ENCODE results near the gene ZBTB38. TPM values are rescaled to one million over a fixed set of nuclear protein-coding genes. Genes with fewer than 3 reads are reported as not detected.

ZBTB38 gene
- total RNA-seq, 2 donors from 2014 or later: 27.3 to 28.2 TPM

- 89 to 90% methylated on average over 2 to 3 of the region's 3 CpGs for WGBS, 2 experiments (ENCODE audit: insufficient coverage in 1 of 2, insufficient read length in 1 of 2)
- TF ChIP-seq CTCF (conservative IDR thresholded peaks at IDR 0.05): no peak
- Mint-ChIP-seq H3K27ac (peak overlapping the region; percentile 9), H3K4me3 (no peak overlapping the region), H3K4me1 (peaks cover 44% of the 10 kb centered on the region), H3K36me3 (ENCODE audit: low read depth) (peaks cover 12% of the 10 kb centered on the region), H3K9me3 (peaks cover 14% of the 10 kb centered on the region), H3K27me3 (ENCODE audit: insufficient read depth) (no peaks in the 10 kb centered on the region)
- Histone ChIP-seq H3K36me3 (ENCODE audit: control insufficient read depth, insufficient read depth, low read length) (no peaks in the 10 kb centered on the region), H3K27me3 (ENCODE audit: control insufficient read depth, insufficient read depth, low read length, poor library complexity, severe bottlenecking) (no peaks in the 10 kb centered on the region), H3K9ac (ENCODE audit: extremely low read depth, low read length, poor library complexity, severe bottlenecking) (no peak overlapping the region), H3K9me3 (ENCODE audit: control insufficient read depth, low read length) (peaks cover 35% of the 10 kb centered on the region), H3K4me1 (ENCODE audit: control insufficient read depth, insufficient read depth, low read length) (peaks cover 19% of the 10 kb centered on the region), H3K27ac (ENCODE audit: low read depth, low read length) (no peak overlapping the region), H3K4me3 (ENCODE audit: low read length) (no peak overlapping the region)
- no peak for DNase-seq
Measured at GRCh38 chr3:141394560-141394959, 26.3 kb downstream of the ZBTB38 start.

GRCh38 chr3:141395005-141395589 lies 26.8 kb downstream of the ZBTB38 start:
- no peaks in the 10 kb centered on the region for H3K27me3 ChIP-seq (ENCODE audit: control insufficient read depth, insufficient read depth, low read length, poor library complexity, severe bottlenecking)
- no peaks in the 10 kb centered on the region for H3K27me3 Mint-ChIP-seq (ENCODE audit: insufficient read depth)
- no peak for TF ChIP-seq CTCF (conservative IDR thresholded peaks at IDR 0.05)
- no peak overlapping the region for H3K4me3 Mint-ChIP-seq
- peaks cover 48% of the 10 kb centered on the region for H3K4me1 Mint-ChIP-seq
- H3K4me3 ChIP-seq (ENCODE audit: low read length): no peak overlapping the region
- peaks cover 35% of the 10 kb centered on the region for H3K9me3 ChIP-seq (ENCODE audit: control insufficient read depth, low read length)
- peaks cover 14% of the 10 kb centered on the region for H3K9me3 Mint-ChIP-seq
- H3K27ac ChIP-seq (ENCODE audit: low read depth, low read length): no peak overlapping the region
- no peaks in the 10 kb centered on the region for H3K36me3 ChIP-seq (ENCODE audit: control insufficient read depth, insufficient read depth, low read length)
- peaks cover 12% of the 10 kb centered on the region for H3K36me3 Mint-ChIP-seq (ENCODE audit: low read depth)
- no peak overlapping the region for H3K9ac ChIP-seq (ENCODE audit: extremely low read depth, low read length, poor library complexity, severe bottlenecking)
- 93 to 96% methylated on average over 4 of the region's 5 CpGs for WGBS, 2 experiments (ENCODE audit: insufficient coverage in 1 of 2, insufficient read length in 1 of 2)
- DNase-seq: no peak
- H3K4me1 ChIP-seq (ENCODE audit: control insufficient read depth, insufficient read depth, low read length): peaks cover 19% of the 10 kb centered on the region
- no peak overlapping the region for H3K27ac Mint-ChIP-seq

- Histone ChIP-seq H3K27me3 (ENCODE audit: control insufficient read depth, insufficient read depth, low read length, poor library complexity, severe bottlenecking) (no peaks in the 10 kb centered on the region), H3K9ac (ENCODE audit: extremely low read depth, low read length, poor library complexity, severe bottlenecking) (no peak overlapping the region), H3K4me1 (ENCODE audit: control insufficient read depth, insufficient read depth, low read length) (peaks cover 6% of the 10 kb centered on the region), H3K4me3 (ENCODE audit: low read length) (no peak overlapping the region), H3K36me3 (ENCODE audit: control insufficient read depth, insufficient read depth, low read length) (no peaks in the 10 kb centered on the region), H3K27ac (ENCODE audit: low read depth, low read length) (no peak overlapping the region), H3K9me3 (ENCODE audit: control insufficient read depth, low read length) (peaks cover 35% of the 10 kb centered on the region)
- H3K4me1 Mint-ChIP-seq: peaks cover 44% of the 10 kb centered on the region
- no peak overlapping the region for H3K27ac Mint-ChIP-seq
- TF ChIP-seq CTCF (conservative IDR thresholded peaks at IDR 0.05): no peak
- DNase-seq: no peak
- H3K9me3 Mint-ChIP-seq: peaks cover 14% of the 10 kb centered on the region
- peaks cover 3% of the 10 kb centered on the region for H3K27me3 Mint-ChIP-seq (ENCODE audit: insufficient read depth)
- peaks cover 12% of the 10 kb centered on the region for H3K36me3 Mint-ChIP-seq (ENCODE audit: low read depth)
- 95% methylated on average over 4 of the region's 5 CpGs; no CpG with 5 or more reads in 1 of the 2 experiments for WGBS, 2 experiments (ENCODE audit: insufficient coverage in 1 of 2, insufficient read length in 1 of 2)
- H3K4me3 Mint-ChIP-seq: no peak overlapping the region
Measured at GRCh38 chr3:141397996-141398395, 29.7 kb downstream of the ZBTB38 start.

Measured in endodermal cell (in vitro differentiated cells).